ENCODE results near the gene DAAM1. TPM values are rescaled to one million over a fixed set of nuclear protein-coding genes. Genes with fewer than 3 reads are reported as not detected.

Gene DAAM1
- polyA plus RNA-seq, 1 experiment: 9.8 TPM

GRCh38 chr14:59358784-59359183 lies 170.3 kb downstream of the DAAM1 start:
- CTCF ChIA-PET: no interaction called here
- no peak overlapping the region for H3K4me3 ChIP-seq (ENCODE audit: low read depth, low read length)
- H3K9me3 ChIP-seq (ENCODE audit: control insufficient read depth, insufficient read depth, low read length): no peaks in the 10 kb centered on the region
- no peaks in the 10 kb centered on the region for H3K27me3 ChIP-seq (ENCODE audit: control insufficient read depth, insufficient read depth, low read length)
- POLR2A ChIA-PET: no interaction called here
- no peak for DNase-seq (ENCODE audit: low read depth, low spot score)
- no peak overlapping the region for H3K27ac ChIP-seq (ENCODE audit: low read depth, low read length)
- TF ChIP-seq CTCF (IDR thresholded peaks at IDR 0.05; ENCODE audit: low read depth, low read length): no peak

- Histone ChIP-seq H3K27ac (ENCODE audit: low read depth, low read length) (no peak overlapping the region), H3K9me3 (ENCODE audit: control insufficient read depth, insufficient read depth, low read length) (no peaks in the 10 kb centered on the region), H3K27me3 (ENCODE audit: control insufficient read depth, insufficient read depth, low read length) (no peaks in the 10 kb centered on the region), H3K4me3 (ENCODE audit: low read depth, low read length) (no peak overlapping the region)
- ChIA-PET CTCF (no interaction called here), POLR2A (no interaction called here)
- TF ChIP-seq CTCF (IDR thresholded peaks at IDR 0.05; ENCODE audit: low read depth, low read length): no peak
- DNase-seq (ENCODE audit: low read depth, low spot score): no peak
These were observed 171.1 kb downstream of the DAAM1 start for GRCh38 chr14:59359431-59360124.

GRCh38 chr14:59360233-59360632 lies 171.8 kb downstream of the DAAM1 start:
- no peaks in the 10 kb centered on the region for H3K9me3 ChIP-seq (ENCODE audit: control insufficient read depth, insufficient read depth, low read length)
- TF ChIP-seq CTCF (IDR thresholded peaks at IDR 0.05; ENCODE audit: low read depth, low read length): no peak
- CTCF ChIA-PET: no interaction called here
- H3K27me3 ChIP-seq (ENCODE audit: control insufficient read depth, insufficient read depth, low read length): no peaks in the 10 kb centered on the region
- POLR2A ChIA-PET: no interaction called here
- no peak overlapping the region for H3K27ac ChIP-seq (ENCODE audit: low read depth, low read length)
- no peak overlapping the region for H3K4me3 ChIP-seq (ENCODE audit: low read depth, low read length)
- no peak for DNase-seq (ENCODE audit: low read depth, low spot score)

GRCh38 chr14:59360923-59361794 lies 172.7 kb downstream of the DAAM1 start:
- Histone ChIP-seq H3K27ac (ENCODE audit: low read depth, low read length) (no peak overlapping the region), H3K27me3 (ENCODE audit: control insufficient read depth, insufficient read depth, low read length) (no peaks in the 10 kb centered on the region), H3K4me3 (ENCODE audit: low read depth, low read length) (no peak overlapping the region), H3K9me3 (ENCODE audit: control insufficient read depth, insufficient read depth, low read length) (no peaks in the 10 kb centered on the region)
- no peak for TF ChIP-seq CTCF (IDR thresholded peaks at IDR 0.05; ENCODE audit: low read depth, low read length)
- peak; percentile 38 for DNase-seq (ENCODE audit: low read depth, low spot score)
- CTCF ChIA-PET: interaction anchor here (1.1 kb wide), 1 partner anchor 234 kb away, joined by 4 read pairs; no protein-coding TSS in a partner anchor
- POLR2A ChIA-PET: no interaction called here

GRCh38 chr14:59362513-59362912 lies 174.0 kb downstream of the DAAM1 start:
- CTCF ChIA-PET: interaction anchor here (1.1 kb wide), 1 partner anchor 236 kb away, joined by 4 read pairs; no protein-coding TSS in a partner anchor

More at GRCh38 chr14:59362513-59362912, 174.0 kb downstream of the DAAM1 start:
- no peak for TF ChIP-seq CTCF (IDR thresholded peaks at IDR 0.05; ENCODE audit: low read depth, low read length)
- no peak for DNase-seq (ENCODE audit: low read depth, low spot score)
- Histone ChIP-seq H3K27ac (ENCODE audit: low read depth, low read length) (no peak overlapping the region), H3K4me3 (ENCODE audit: low read depth, low read length) (no peak overlapping the region), H3K27me3 (ENCODE audit: control insufficient read depth, insufficient read depth, low read length) (no peaks in the 10 kb centered on the region), H3K9me3 (ENCODE audit: control insufficient read depth, insufficient read depth, low read length) (no peaks in the 10 kb centered on the region)
- POLR2A ChIA-PET: no interaction called here

Data from AG04450 (cell line).